EL (cell line): ENCODE measurements around the gene NAP1L1.
A peak's percentile ranks its signal among the peaks of the same experiment; 100 is the strongest.

ENCODE experiments used
- DNase-seq: peaks from one replicate; pipeline ENCODE4 v3.0.0-alpha.2; 2016

Gene NAP1L1

DNA sequence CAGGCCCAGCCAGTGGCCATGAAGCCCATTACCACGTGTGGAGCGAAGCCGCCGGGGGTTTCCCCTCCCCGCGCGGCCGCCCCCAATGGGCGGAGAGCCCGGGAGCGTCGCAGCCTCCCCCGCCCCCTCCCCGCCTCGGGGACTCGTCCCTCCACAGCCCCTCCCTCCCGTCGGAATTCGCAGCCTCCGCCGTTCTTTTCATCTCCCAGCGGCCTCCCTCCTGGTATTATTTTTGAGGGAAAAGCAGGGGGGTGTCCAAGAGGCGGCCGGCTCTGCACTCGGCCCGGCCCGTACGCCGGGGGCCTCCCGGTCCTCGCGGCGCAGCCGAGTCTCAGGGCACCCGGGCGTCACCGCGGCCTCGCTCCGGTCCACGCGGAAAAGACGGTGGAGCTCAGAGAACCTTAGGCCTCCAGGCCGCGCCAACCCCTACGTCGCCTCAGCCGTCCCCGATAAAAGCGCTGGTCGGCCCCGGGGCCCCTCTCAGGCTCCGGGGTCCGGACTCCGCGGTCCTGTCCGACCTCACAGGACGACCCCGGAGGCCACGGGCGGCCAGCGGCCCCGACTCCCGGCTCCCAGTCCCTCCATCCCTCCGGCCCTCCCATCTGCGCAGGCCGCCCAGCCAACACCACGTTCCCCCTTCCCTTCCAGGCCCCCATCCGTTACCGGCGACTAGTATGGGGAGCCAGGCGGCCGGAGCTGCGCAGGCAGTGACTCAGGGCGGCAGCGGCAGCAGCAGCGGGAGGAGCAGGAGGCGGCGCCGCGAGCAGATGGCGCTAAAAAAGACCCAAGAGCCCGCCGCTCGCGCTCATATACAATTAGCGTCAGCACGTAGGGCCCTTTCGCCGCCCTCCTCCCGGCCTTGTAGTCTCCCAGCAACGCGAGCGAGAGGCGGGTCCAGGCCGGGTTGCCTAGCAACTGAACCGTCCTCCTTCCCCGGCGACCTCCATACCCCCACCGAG, at the start of gene NAP1L1:
Gene NAP1L1, minus strand, starts transcription at position 782 of the 959 bp plus-strand sequence. CDS start 10,466 bp downstream, outside the sequence.
- peak; percentile 98 for DNase-seq

DNA sequence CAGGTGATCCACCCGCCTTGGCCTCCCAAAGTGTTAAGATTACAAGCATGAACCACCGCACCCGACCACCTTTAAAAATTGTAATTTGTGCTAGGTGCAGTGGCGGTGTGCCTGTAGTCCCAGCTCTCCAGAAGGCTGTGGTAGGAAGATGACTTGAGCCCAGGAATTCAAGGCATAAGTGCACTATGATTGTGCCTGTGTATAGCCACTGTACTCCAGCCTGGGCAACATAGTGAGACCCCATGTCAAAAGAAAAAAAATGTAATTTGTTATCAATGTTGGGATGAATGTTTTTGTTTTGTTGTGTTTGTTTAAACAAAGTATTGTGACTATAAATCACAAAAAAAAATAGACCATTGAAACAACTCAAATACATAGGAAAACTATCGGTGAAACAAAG, 43.1 kb upstream of the NAP1L1 start:
- DNase-seq: no peak

- DNase-seq: peak; percentile 30
Observed at GRCh38 chr12:76124456-76124855, 40.0 kb upstream of the NAP1L1 start.

DNA sequence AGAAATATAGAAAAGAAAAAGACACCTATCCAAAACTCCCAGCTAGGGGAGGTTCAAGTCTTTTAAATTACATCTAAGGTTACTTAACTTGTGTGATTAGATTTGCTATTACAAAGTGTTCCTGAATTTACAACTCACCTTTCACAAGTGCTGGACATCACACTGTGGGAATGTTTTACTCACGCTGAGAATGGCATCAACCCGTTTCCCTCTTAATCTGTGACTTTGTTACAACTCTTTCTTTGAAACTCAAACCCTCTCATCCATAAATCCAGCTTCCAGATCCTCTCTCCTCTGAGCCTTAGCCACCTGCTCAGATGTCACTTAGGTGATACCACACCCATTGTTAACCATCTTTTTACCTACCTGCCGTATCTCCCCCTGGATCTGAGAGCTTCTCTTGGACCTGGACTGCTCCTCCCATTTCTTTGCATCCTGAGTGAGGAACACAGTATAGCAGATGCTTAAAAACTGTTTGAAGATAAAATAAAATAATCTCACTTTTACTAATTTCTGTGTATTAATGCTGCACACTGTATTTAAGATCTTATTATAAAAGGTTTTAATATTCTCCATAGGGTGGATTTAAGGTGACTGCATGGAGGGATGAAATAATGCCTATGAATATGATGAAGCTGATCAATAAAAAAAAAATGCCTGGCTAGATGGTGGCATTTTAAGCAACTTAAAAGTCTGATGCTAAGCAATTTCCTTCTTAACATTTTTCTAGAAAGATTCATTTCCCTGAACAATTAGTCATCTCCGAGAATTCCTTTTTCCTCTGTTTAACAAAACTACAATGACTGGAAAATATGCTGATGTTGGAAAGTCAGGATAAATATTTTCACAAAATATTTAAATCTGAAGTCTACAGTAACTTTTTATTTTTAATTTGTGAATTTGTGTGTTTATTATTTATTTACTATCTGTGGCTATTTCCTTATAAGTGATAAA, 39.1 kb upstream of the NAP1L1 start:
- peak; percentile 70 for DNase-seq

GRCh38 chr12:76119887-76120286, 35.4 kb upstream of the NAP1L1 start:
- no peak for DNase-seq

GRCh38 chr12:76117751-76118150, 33.3 kb upstream of the NAP1L1 start:
- DNase-seq: no peak

GRCh38 chr12:76117067-76117691, 32.7 kb upstream of the NAP1L1 start:
- no peak for DNase-seq

- no peak for DNase-seq
Observed at GRCh38 chr12:76113800-76114757, 29.6 kb upstream of the NAP1L1 start.

DNA sequence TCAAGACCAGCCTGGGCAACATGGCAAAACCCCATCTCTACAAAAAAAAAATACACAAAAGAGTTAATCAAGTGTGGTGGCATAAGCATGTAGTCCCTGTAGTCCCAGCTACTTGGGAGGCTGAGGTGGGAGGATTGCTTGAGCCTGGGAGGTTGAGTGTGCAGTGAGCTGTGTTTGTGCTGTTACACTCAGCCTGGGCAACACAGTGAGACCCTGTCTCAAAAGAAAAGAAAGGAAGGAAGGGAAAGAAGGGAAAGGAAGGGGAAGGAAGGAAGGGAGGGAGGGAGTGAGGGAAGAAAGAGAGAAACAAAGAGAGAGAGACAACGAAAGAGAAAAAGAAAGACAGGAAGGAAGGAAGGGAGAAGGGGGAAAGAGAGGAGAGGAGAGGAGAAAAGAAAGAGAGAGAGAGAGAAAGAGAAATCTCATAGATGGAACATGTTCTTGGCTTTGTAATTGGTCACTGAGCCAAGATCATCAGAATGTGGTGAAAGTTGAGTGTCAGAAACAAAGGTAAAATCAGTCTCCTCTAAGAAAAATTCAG, 26.8 kb upstream of the NAP1L1 start:
- DNase-seq: no peak

GRCh38 chr12:76109879-76110278, 25.4 kb upstream of the NAP1L1 start:
- DNase-seq: no peak

DNA sequence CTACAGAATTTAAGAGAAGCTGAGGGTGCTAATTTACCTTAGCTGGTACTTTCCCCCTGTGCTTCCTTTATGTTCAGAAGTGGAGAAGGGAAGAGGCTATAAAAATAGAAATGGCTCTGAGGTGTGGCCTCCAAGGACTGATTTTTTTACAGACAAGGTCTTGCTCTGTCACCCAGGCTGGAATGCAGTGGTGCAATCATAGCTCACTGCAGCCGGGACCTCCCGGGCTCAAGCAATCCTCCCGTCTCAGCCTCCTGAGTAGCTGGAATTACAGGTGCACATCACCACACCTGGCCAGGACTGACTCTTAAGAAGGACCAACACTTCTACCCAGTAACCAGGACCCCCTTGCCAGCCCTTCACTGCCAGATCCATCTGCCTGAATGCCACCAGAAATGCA, 23.9 kb upstream of the NAP1L1 start:
- no peak for DNase-seq

GRCh38 chr12:76106631-76107030, 22.1 kb upstream of the NAP1L1 start:
- DNase-seq: no peak

- DNase-seq: no peak
Observed at GRCh38 chr12:76103958-76104357, 19.5 kb upstream of the NAP1L1 start.

- no peak for DNase-seq
Observed at GRCh38 chr12:76101739-76102385, 17.4 kb upstream of the NAP1L1 start.

GRCh38 chr12:76096079-76096646, 11.7 kb upstream of the NAP1L1 start:
- DNase-seq: no peak

GRCh38 chr12:76094754-76095153, 10.3 kb upstream of the NAP1L1 start:
- no peak for DNase-seq

DNA sequence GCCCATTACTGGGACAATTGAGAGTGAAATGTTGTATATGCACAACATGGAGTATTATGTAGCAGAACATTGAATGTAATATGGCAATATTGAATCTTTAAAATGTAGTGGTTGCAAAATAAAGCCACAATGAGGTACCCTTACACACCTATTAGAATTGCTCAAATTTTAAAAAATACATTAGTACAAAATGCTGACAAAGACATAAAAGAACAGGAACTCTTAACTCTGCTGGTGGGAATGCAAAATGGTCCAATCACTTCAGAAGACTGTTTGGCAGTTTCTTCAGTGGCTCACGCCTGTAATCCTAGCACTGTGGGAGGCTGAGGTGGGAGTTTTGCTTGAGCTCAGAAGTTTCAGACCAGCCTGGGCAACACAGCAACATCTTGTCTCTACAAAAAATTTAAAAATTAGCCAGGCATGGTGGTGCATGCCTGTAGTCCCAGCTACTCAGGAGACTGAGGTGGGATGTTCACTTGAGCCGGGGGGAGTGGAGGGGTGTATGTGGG, 6.8 kb upstream of the NAP1L1 start:
- DNase-seq: no peak

DNA sequence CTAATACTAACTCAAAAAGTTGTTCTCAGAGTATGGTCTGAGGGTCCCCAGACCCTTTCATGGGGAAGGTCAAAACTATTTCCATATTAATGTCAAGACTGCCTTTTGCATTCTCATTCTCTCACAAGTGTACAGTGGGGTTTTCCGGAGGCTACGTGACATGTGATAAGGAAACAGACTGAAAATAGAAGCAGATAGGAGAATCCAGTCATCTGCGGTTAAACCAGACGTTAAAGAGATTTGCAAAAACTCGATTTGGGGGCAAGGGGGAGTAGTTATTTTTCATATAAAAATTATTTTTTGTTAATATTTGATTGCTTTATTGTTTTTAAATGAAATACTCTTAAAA, 1.0 kb upstream of the NAP1L1 start:
- DNase-seq: peak; percentile 47

GRCh38 chr12:76084863-76085519, 506 bp upstream of the NAP1L1 start:
- no peak for DNase-seq
